GM19455 (cell line): Measurements from ENCODE around the gene MOBP.

ENCODE experiments used
- ATAC-seq: cut with Tn5 transposase; IDR thresholded peaks from one replicate; pipeline ENCODE4 v1.9.1; 2021; ENCODE audit not compliant: unreplicated experiment

MOBP gene

DNA sequence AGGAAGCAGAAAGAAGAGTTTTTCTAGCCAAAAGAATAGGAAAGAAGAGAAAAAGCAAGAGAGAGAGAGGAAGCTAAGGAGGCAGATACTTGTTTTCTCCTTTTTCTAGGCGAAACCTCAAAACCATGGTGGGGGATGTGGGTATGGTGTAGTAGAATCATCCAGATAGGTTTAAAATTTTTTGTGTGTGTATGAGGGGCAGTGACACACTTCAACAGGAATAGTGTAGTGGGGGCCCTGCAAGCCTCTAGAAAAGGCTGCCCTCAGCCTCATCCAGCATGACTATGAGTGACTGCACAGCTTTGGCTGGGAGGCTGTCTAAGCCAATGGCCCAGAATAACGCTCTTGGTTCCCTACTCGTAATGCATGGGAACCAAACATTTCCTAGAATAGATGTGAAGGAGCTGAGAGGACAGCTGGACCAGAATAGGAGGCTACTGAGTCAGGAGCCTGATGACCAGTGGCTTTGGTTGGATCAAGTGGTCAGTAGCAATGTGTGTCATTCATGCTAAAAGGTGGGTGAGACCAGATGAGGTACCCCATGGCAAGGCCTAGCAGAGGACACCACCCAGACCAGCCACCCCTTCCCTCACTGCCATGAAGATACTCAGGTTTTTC lies 24.4 kb downstream of the MOBP start:
- ATAC-seq: no peak

DNA sequence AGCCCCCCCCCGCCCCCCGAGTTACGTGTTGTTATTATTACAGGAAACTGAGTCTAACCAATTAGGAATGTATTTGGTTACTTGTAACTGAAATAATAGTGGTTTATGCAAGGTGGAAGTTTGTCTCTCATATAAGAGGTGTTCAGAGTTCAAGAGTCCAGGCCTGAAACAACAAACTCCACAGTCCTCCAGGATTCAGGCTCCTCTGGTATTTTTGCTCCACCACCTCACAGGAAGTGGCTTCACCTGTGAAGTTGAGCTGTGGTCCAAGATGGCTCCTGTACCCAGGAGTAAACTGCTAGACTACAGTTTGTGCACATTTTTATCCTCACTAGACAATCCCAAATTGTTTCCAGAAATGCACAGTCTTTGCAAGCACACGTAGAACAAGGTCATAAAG lies 27.3 kb downstream of the MOBP start:
- no peak for ATAC-seq

DNA sequence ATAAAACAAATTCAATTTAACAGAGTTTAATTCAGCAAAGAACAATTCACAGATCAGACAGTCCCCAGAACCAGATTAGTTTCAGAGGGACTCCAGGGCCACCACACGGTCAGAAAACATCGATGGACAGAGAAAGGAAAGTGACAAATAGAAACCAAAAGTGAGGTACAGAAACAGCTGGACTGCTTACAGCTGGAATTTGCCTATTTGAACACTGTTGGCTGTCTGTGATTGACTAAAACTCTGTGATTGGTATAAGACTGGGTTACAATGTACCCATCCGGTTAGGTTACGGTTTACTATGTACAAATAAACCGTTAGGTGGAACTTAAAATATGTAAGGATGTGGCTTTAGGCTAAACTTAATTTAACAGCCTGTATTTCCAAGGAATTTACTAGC lies 30.3 kb downstream of the MOBP start:
- no peak for ATAC-seq

DNA sequence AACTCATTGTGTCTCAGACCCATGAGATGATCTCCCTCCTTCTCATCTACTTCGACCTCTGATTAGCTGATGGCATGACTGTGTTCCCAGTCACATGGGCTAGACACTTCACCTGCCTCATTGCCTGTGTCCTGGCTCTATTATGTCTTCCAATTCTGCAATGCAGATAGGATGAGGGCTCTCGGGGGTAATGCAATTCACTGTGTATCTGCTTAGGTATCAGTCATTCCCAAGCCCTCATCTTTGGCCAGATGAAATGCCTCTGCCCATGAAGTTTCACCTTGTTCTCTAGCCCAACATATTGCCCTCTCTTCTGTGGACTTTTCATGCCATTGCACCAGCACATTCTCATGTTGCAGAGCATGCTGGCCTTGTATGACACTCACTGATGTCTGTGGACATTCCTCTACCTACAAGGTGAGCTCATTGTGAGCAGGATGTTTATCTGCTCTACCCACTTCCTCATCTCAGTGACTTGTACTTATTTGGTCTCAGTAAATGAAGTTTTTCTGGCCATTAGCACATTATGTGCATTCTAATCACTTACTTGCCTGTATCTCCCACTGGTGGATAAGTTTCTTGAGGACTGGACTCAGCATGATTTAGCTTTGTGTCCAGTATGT lies 32.3 kb downstream of the MOBP start:
- ATAC-seq: no peak

DNA sequence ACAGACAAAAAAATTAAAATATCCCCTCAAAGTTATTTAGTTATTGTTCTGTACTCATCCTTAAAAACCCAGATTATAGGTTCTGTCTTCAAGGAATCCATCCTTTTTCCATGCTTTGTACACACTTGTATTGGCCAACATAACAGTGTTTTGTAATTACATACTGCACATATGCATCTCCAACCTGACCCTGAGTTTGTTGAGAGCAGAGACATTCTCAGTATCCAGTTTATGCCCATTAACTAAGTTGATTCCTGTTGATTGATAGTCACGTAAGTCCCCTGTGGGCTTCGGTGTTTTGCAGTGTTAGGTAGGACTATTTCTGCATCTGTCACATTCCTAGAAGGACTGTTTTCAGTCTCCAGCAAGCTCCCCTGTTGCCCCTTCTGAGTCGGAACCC lies 33.6 kb downstream of the MOBP start:
- no peak for ATAC-seq

DNA sequence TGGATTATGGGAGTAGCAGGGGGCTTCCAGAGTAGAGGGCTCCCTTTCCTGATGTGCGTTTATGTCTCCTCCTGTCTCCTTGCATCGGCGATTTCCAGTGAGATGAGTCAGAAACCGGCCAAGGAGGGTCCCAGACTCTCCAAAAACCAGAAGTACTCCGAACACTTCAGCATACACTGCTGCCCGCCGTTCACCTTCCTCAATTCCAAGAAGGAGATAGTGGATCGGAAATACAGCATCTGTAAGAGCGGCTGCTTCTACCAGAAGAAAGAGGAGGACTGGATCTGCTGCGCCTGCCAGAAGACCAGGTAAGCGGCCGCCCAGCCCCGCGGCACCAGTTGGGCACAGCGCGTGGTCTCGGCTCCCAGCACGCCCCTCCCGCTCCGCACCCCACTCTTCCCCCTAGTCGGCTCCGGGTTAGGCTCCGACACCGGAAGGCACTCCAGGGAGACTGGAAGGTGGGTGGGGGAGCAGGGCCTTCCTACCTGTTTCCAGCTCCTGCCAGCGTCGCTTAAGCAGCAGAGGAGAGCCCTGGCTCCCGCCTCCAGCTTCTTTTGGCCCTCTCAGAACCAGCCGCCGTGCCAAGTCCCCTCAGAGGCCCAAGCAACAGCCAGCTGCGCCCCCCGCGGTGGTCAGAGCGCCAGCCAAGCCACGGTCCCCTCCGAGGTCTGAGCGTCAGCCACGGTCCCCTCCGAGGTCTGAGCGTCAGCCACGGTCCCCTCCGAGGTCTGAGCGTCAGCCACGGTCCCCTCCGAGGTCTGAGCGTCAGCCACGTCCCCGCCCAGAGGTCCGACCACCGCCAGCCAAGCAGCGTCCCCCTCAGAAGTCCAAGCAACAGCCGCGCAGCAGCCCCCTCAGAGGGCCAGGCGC lies 34.7 kb downstream of the MOBP start:
- ATAC-seq: no peak

DNA sequence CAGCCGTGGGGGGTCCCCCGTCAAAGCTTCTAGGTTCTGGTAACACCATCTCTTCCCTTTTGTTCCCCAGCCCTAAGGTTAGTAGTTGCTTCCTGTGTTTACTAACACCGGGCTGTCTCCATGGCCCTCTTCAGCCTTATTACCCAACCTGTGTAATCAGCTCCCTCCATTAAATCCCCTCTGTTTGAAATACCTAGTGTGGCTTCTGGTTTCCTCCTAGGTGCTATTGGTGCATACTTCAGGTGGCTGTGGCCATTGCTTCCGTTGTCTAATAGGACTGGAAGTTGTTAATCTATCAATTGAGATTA lies 35.3 kb downstream of the MOBP start:
- no peak for ATAC-seq

DNA sequence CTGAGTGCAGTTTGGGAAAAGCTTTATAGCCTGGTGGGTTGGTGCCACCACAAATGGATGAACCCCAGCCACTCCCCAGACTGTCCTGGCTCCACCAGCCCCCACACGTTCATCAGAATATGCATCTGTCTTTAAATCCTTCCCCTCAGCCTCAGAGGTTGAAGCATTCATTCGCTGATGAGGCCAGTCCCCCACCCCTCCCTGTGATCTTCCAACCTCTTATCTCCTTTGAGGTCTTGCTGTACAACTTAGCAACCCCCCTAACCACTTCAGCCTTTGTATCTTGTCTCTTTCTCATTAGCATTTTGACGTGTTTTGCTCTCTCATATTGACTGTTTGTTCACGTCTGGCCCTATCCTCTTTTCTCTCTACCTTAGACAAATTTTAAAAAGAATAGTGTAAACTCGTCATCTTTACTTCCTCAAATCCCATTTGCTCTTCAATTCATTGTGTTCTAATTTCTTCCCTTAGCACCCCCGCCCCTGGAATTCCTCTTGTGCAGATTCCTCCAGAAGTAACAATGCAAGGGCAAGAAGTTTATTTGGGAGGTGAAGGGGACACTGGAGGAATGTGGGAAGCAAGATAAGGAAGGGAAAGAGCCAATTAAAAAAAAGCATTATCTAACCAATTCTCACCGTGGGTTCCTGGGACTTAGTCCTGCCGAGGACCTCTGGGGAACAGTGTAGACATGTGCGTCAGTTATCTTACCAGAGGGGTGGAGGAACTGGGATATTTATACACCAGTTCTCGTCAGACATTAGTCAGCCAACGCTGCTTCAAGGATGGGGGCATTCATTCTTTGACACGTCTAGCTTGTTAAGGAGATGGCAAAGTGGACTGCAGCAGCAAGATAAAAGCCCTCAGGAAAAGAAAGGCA lies 38.6 kb downstream of the MOBP start:
- ATAC-seq: no peak

DNA sequence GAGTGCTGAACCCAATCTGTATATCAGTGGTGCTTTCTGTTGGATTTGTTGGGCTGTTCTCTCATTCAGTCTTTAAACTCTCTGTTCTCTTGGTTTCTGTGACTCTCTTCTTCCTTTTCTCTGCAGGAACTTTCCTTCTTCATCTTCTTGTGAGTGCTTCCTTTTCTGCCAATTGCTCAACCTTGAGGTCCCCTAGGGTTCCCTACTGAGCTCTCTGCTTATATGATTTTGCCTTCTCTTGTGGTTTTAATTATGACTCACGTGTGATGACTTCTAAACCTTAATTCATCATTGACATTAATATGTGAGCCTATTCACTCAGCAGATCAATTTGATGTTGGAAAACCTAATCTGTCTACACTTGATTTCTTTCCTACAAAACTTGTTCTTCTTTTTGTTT lies 39.4 kb downstream of the MOBP start:
- no peak for ATAC-seq

DNA sequence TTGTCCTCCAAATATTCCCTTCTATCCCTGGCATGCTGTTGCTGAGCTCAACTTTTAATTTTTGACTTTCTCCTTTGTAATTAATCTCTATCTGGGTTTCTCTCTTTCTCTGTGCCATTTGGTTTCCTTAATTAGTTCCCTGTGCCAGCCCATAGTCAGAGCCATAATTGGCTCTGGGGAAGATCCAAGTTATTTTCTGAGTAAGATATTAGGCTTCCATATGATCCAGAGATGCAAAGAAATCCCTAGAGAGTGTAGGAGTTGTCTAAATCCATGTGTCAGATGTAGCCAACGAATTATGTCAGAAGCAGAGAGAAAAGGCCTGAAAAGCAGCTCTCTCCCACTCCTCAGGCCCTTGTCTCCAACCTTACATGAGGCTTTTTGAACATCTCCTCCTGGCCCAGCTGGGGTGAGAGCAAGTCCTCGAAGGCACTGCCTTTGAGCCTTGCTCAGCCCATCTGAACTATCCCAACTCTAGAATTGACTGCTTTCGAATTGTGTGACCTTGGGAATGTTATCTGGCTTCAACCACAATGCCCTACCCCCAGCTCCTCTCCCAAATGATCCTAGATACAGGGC lies 46.4 kb downstream of the MOBP start:
- no peak for ATAC-seq

DNA sequence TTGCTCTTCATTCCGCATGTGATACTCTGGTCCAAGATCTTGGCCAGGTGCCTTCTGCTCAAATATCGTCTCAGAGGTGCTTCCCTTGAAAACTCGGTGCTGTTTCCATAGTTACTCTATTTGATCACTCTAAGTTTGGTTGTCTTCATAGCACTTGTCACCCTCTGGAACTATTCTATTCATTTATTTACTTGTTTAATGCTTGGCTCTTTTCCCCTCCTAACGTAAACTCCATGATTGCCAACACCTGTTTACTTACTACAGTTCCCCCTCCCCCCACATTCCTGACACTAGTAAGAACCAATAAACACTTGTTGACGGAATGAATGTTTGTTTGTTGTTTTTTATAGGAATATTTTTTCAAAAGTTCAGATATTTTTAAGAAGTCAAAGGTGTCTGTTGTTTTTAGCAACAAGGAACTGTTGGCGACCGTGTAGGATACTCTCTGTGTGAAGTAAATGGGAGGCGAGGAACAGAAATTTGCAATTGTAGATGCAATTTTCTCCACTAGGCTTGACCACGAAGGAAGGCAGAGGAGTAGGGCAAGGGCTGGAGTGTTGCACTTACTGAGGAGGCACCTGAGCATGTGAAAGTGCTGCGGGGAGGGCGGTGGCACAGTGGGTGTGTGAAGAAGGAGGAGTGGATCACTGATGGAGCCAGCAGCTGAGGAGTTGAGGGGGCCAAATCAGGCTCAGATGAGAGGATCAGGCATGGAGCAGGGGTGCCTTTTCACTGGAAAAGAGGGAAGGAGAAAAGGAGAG lies 48.4 kb downstream of the MOBP start:
- ATAC-seq: no peak

DNA sequence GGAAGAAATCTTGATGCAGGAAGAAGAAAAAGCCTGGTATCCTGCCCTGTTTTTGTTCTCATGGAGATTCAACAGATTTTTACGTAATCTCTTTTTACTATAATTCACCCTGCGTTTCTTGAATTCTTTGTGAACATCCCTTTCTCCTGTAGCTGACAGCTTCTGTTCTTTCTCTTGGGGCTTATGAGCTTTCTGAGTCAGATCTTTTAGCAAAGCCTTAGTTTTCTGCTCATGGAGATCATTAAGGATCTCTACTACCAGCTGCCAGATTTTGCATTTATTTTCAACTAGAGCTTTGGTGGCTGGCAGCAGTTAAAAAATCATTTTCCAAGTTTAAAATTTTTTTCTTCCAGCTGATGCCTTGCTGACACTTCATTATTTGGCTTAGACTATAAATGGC lies 51.6 kb downstream of the MOBP start:
- ATAC-seq: no peak

DNA sequence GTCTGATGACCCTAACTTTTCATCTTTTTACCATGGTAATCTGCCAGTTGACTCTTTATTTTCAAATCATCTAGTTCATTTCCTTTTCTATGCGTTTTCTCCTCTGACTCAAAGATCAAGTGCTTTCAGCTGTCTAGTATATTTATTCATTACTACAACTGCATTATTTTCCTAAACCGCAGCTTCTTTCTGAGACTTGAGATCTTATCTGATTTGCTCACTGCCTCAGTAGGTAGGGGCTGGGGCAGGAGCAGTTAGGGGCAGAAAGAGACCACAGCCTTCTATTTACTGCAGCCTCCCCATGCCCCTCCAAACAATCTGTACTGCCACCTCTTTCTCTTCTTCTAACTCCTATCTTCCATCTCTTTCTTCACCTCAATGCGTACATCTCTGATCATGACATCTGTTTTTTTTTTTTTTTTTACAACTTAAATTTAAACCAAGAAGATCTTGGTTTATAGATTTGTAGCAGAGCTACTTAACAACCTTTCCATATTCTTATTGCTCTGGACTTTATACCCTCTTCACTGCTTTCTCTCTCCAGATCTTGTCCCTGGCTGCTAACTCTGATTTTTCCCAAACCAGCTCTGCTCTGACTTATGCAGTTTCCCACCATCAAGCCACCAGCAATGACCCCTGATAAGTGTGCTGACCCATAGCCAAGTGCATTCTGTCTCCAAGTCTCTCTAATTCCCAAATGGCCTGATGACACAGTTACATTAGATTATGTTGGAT lies 52.2 kb downstream of the MOBP start:
- ATAC-seq: no peak

DNA sequence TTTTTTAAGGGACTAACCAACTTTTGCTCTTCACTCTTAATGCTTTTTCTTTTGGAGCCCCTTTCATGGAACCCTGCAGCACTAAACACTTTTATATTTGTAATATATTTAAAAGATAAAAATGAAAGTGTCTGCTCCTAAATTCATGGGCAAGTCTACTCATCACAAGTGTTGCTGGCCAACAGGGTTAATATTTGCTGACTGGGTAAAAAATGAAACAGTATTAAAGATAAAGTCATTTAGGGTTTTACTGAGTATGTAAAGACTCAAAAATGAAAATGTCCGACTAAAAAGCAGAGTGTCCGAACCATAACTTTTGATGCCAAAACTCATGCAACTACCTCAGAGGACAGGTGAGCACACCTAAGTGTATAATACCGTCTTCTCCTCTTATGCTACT lies 54.0 kb downstream of the MOBP start:
- no peak for ATAC-seq

DNA sequence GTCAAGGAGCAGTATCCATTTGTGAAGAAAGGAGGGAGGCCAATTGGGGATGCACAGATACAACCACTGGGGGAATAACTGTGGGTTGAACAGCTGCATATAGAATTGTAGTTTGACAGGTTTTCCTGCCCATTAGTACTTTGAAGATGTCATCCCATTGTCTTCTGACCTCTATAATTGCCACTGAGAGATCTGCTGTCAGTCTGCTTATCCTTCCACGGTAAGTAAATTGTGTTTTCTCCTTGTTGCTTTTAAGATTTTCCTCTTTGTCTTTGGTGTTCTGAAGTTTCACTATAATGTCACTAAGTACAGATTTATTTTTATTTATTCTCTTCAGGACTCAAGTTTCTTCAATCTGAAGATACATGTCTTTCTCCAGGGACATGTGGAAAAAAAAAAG lies 56.6 kb downstream of the MOBP start:
- no peak for ATAC-seq

DNA sequence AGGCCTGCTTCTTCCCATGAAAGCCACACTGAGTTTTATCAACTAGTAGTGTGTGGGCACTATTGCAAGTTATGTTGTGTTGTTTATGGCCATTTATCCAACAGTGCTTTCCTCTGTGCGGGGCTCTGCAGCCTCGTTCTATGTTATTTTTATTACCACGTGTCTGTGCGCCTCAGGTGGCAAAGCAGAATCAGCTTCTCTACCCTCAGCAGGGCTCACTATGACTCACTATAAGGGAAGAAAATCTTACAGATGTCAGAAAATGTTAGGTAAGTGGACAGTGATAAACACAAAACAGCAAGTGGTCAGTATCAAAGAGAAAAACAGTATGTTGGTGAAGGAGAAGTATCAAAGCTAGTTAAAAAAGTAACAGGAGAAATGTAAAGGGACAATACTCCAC lies 61.4 kb downstream of the MOBP start:
- ATAC-seq: no peak

DNA sequence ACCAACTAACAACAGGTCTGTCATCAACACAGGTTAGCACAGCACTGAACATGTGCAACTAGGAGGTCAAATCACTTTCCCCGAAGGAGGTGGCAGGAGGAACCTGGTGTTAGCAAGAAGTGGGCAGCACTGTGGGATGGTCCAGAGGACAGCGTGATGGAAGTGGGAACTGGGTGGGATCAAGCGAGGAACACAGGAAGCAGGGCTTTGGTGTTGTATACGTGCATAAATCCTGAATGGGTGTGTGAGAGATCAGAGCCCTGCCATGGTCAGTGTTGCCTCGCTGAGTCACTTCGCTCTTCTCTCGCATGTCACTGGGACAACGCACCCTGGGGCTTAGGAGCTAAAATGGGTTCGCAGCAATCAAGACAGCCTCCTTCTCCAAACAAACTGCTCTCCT lies 62.1 kb downstream of the MOBP start:
- ATAC-seq: no peak

DNA sequence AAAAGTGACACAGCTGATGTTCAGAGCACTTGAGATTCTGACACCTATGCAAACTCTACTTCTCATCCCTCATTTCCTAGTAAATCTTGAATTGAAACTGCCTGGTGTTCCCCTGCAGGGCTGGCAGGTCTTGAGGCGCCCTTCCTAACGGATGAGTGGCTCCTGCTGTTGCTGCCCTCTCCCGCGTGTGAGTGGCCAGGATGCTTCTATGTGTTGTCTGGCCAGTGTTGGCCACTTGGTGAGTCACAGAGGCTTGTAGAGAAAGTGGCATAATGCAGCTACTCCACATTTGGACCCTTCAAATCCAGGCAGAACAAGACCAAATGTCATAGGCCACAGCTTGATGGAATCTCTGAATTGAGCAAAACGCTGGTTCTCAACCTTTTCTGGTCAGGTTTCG lies 63.6 kb downstream of the MOBP start:
- ATAC-seq: no peak

DNA sequence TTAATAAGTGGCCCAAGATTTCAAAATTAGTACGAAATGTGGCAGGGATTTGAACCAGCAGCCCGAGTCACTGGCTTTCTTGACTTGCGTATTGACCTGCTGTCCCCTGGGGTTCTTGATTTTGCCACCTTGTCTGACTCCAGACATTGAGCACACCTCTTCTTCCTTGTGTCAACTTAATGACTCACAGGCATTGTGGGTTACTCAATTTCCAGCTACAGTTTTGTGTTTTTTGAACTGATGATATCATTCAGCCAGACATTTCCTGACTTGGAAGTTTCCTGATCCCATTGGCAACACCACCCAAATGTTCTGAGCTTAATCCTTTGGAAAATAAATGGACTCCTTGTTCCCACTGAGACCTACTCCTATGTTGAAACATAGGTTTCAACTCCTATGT lies 64.2 kb downstream of the MOBP start:
- no peak for ATAC-seq

DNA sequence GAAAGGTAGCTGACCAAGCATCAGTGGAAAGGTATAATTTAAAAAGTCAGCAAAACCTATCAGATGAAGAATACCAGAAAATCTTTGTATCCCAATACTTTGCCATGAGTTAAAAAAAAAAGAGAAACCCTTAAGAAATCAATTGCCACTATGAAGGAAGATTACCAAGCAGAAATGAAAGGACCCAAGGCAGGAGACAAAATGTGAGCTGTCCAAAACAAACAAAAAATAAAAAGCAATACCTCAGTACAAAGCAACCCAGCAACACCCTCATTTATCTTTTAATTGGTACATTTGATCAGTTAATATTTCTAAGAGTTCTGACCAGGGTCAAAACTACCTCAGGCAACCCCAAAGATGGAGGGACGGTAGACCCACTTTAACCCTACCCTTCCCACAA lies 65.3 kb downstream of the MOBP start:
- ATAC-seq: no peak
